ENCODE measurements around the gene PLA2G12A.

PLA2G12A gene

GRCh38 chr4:109729718-109730618 lies at the start of gene PLA2G12A:
Gene PLA2G12A, minus strand, starts transcription at chr4:109730070. Its CDS starts 261 bp downstream, at chr4:109729809.
- peak; percentile 64 for DNase-seq

- no peak for DNase-seq
Measured at GRCh38 chr4:109764789-109765402, 35.0 kb upstream of the PLA2G12A start.

DNA sequence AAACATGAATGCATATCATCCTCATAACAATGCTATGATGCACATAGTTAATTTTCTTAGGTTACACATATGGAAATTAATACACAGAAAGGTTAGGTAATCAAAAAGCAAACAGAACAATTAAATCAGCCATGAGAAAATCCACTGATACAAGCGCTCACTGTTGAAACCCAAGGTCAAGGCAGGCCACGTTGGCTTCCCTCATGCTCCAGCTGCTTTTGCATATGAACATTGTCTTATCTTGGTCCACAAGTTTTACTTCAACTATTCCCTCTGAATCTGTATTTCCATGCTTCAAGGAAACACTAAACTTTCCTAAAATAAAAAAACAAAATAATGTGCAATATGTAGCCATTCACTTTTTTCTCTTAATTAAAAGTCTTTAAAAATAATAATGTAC lies 34.5 kb upstream of the PLA2G12A start:
- DNase-seq, result no peak

DNA sequence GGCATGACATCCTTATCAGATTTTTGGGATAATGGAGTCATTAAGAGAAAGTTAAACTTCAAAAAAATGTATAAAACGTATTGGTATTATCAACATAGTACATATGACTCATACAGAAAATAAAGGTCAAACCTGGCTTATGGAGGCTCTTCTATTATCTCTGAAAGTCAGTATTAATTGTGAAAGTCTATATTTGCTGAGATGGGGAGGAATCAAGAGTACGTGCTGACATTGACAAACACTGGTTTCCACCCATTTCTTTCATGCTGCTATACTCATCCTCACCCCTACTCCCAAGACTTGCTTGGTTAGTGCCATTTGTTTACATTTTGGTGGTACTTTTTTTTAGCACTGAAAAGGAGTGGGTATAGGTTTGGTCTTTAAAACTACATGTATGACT lies 30.8 kb upstream of the PLA2G12A start:
- DNase-seq, result no peak

- no peak for DNase-seq
Measured at GRCh38 chr4:109755656-109756055, 25.8 kb upstream of the PLA2G12A start.

GRCh38 chr4:109754093-109754857 lies 24.4 kb upstream of the PLA2G12A start:
- no peak for DNase-seq

GRCh38 chr4:109752525-109752924 lies 22.7 kb upstream of the PLA2G12A start:
- DNase-seq, result no peak

GRCh38 chr4:109751852-109752251 lies 22.0 kb upstream of the PLA2G12A start:
- DNase-seq, result no peak

- no peak for DNase-seq
Measured at GRCh38 chr4:109750652-109751244, 20.9 kb upstream of the PLA2G12A start.

- DNase-seq, result no peak
Measured at GRCh38 chr4:109749388-109750082, 19.7 kb upstream of the PLA2G12A start.

GRCh38 chr4:109748114-109748513 lies 18.2 kb upstream of the PLA2G12A start:
- DNase-seq, result no peak

GRCh38 chr4:109746728-109747127 lies 16.9 kb upstream of the PLA2G12A start:
- DNase-seq, result no peak

DNA sequence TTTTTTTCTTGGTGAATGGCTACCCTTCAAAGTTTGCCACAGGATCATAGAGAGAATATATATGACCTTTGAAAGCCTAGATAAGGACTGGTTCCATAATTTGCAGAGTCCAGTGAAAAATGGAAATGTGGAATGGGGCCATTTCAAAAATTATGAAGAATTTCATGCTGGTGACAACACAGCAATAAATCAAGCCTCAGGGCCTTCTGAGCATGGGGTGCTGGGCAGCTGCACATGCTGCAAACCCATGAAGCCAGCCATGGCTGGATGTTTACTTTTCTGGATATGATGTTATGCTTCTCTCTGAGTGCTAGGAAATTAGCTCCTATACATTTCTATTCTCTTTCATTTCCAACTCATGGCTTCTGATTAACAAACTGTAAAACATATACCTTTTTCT lies 16.0 kb upstream of the PLA2G12A start:
- no peak for DNase-seq

- DNase-seq, result no peak
Measured at GRCh38 chr4:109739547-109739946, 9.7 kb upstream of the PLA2G12A start.

GRCh38 chr4:109738104-109738872 lies 8.4 kb upstream of the PLA2G12A start:
- DNase-seq, result no peak

DNA sequence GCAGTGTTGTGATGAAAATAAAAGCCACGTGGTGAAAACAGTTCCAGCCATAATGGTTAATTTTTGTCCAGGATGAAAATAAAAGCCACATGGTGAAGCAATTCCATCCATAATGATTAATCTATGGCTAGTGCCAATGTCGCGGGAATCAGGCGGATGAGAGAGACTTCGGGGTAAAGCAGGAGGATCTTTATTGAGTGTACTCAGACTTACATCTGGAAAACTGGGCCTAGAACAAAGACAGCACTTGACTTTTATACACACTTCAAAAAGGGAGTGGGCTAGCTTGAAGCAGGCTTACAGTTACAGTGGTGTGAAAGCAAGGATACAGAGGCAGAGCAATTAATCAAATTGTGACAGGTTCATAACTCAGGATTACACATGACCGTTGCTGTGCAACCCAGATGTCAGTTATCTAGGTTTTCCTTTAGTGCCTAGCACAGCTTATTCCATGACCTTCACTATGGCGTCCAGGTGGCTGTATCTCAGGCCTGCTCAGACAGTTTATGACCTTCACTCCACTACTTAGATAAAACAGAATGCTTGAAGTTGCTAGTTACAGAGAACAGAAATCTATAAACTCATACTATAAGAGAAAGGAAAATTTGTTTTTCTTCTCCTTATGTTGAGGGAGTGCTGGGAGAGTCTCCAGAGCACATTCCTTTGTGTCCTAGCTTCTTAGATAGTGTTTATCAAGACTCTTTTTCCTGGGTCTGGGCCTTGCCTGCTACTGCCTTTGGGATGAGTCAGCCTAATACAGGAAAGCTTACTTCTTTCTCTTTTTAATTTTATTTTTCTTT lies 5.9 kb upstream of the PLA2G12A start:
- no peak for DNase-seq

DNA sequence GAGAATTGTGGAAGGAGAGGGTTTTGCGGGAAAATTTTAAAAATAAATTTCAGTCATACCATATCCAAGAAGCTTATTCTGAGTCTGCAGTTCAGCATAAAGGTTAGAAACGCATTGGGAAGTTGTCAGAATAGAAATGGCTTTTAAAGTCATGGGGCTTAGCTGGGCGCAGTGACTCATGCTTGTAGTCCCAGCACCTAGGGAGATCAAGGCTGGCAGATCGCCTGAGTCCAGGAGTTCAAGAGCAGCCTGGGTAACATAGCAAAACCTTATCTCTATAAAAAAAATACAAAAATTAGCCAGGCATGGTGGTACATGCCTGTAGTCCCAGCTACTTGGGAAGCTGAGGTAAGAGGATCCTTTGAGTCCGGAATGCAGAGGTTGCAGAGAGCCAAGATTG lies 3.9 kb upstream of the PLA2G12A start:
- DNase-seq, result no peak

DNA sequence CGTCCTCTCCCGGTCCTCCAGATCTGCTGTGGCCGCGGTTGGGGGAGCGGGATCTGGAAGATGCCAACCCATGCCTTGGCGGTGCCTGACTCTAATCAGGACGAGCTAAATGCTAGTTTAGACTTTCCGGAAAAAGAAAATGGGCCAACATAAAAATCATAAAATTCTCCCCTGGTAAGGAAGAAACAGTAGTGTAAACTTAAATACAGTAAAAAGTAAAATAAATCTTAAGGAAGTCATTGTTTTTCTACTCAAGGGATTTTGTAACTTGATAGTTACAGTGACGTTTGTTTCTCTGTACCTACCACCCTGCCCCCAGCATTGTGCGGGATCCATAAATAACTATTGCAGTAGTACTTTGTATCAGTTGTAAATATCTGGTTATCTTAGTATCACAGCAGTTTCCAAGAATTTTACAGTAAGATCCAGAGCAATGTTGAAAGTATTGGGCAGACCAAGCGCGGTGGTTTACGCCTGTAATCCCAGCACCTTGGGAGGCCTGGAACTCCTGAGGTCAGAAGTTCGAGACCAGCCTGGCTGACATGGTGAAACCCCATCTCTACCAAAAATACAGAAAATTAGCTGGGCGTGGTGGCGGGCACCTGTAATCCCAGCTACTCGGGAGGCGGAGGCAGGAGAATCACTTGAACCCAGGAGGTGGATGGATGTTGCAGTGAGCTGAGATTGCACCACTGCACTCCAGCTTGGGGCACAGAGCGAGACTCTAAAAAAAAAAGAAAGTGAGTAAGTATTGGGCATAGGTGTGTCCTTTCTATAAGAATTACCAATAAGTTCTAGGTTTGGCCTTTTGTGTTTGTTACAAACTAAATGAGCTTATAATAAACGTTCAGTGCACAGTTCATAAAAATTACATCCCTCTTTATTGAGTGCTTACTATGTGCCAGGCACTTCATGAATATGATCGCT lies 1.0 kb upstream of the PLA2G12A start:
- no peak for DNase-seq

GRCh38 chr4:109729117-109729717 lies 653 bp downstream of the PLA2G12A start:
- DNase-seq, result no peak

All from suppressor macrophage treated with lipopolysaccharide for 4 hours (primary cell).